H1 (cell line): ENCODE results near the gene CDADC1. TPM values are rescaled to one million over a fixed set of nuclear protein-coding genes. Genes with fewer than 3 reads are reported as not detected.

Source experiments
- ATF3 ChIP-seq: IDR thresholded peaks from 2 replicates; pipeline ENCODE4 v1.6.1; 2011; ENCODE audit warnings: low read depth, mild to moderate bottlenecking, low read length; ENCODE audit not compliant: insufficient read depth
- EGR1 ChIP-seq: IDR thresholded peaks from 2 replicates; pipeline ENCODE4 v1.6.1; 2011; ENCODE audit warnings: low read depth, low read length, borderline replicate concordance
- RFX5 ChIP-seq: IDR thresholded peaks from 2 replicates; pipeline ENCODE4 v1.6.1; 2011; ENCODE audit warnings: low read depth, low read length, improper control_type of control experiment, borderline replicate concordance
- SIN3A ChIP-seq, 2 experiments: IDR thresholded peaks in 1 of 2; conservative IDR thresholded peaks in 1 of 2; 2 replicates each; pipeline ENCODE4 v1.6.1; 2011 to 2012; ENCODE audit warnings: low read length in 2 of 2, improper control_type of control experiment in 1 of 2, low read depth in 1 of 2, mild to moderate bottlenecking in 1 of 2
- polyA plus RNA-seq, 7 experiments: library from polyadenylated mRNA; depleted of rRNA in 3 of 7; stranded (reverse) in 5 of 7; unstranded in 2 of 7; fragments of >200 nt in 5 of 7; fragments of 200-250 nt in 2 of 7; gene quantifications; 1 replicate in 5 of 7; 2 replicates in 1 of 7; 4 replicates in 1 of 7; pipeline versions ENCODE4 v1.2.1 to v1.2.3, GENCODE V29; 2011 to 2013; ENCODE audit warnings: missing spikeins in 2 of 7, mixed read lengths in 2 of 7
- total RNA-seq: library from RNA; stranded (reverse); fragmentation: NEBNext Ultra II Directional; extraction: Animal tissue kit (Norgen Biotek cat#: 25700); gene quantifications from 2 replicates; pipeline ENCODE4 v1.2.1, GENCODE V29; 2021

Gene CDADC1
- total and polyA plus RNA-seq, 2 of the 8 experiments (the other 6 are each of a cell fraction or from before 2014, with no cell fraction given) = 0.98 to 2.7 TPM

GRCh38 chr13:49279885-49280284 is 32.2 kb downstream of the CDADC1 start (continued):
- TF ChIP-seq RFX5 (no peak), ATF3 (no peak), EGR1 (no peak), SIN3A (conservative IDR thresholded peaks at IDR 0.05 in 1 of 2, IDR thresholded peaks at IDR 0.05 in 1 of 2; ENCODE audit: low read depth in 1 of 2, low read length in 2 of 2) (no peak)
